Esophagus squamous epithelium (tissue), 5 donors: Measurements from ENCODE around the gene DET1. TPM values are rescaled to one million over a fixed set of nuclear protein-coding genes. Genes with fewer than 3 reads are reported as not detected.

Experiments used
- DNase-seq: peaks from one replicate; lab custom pipeline; 2025; lab: John Stamatoyannopoulos, UW
- H3K27ac ChIP-seq, 4 donors: fragments of 200-600 bp; sonication (generic); one replicate each; pipeline ENCODE4 v1.5.1; 2016 to 2019; ENCODE audit warnings: mild to moderate bottlenecking in 1 of 4
- H3K27me3 ChIP-seq, 4 donors: fragments of 200-600 bp; sonication (generic); 1 replicate in 3 of 4; 2 replicates in 1 of 4; pipeline versions ENCODE4 v1.5.1 to v1.6.0; 2017 to 2021; ENCODE audit warnings: antibody characterized with exemption in 1 of 4
- H3K36me3 ChIP-seq, 3 donors: fragments of 200-600 bp; sonication (generic); one replicate each; pipeline ENCODE4 v1.5.1; 2016 to 2019
- H3K4me1 ChIP-seq, 3 donors: fragments of 200-600 bp; sonication (generic); one replicate each; pipeline ENCODE4 v1.5.1; 2017 to 2019
- H3K4me3 ChIP-seq, 4 donors: fragments of 200-600 bp; sonication (generic); 1 replicate in 3 of 4; 2 replicates in 1 of 4; pipeline ENCODE4 v1.5.1; 2016 to 2019; ENCODE audit warnings: mild to moderate bottlenecking in 2 of 4, moderate library complexity in 1 of 4
- H3K9me3 ChIP-seq, 3 donors: fragments of 200-600 bp; sonication (generic); one replicate each; pipeline ENCODE4 v1.5.1; 2016 to 2019
- POLR2A ChIP-seq, 4 donors: fragments of 450-650 bp; IDR thresholded peaks; one replicate each; pipeline ENCODE4 v1.6.1; 2017; ENCODE audit warnings: antibody characterized with exemption in 4 of 4, mild to moderate bottlenecking in 4 of 4, moderate library complexity in 3 of 4
- WGBS, 2 donors: methylation state at CpG; one replicate each; pipeline ENCODE4 v1.1.5; 2018; 5-methylcytosine and 5-hydroxymethylcytosine counted together
- intact Hi-C: fragments of 100-400 bp; cut with DNase I; formaldehyde crosslinking; loops from one replicate; pipeline ENCODE4 v1.15.0; 2022
- total RNA-seq, 4 donors: library from RNA; depleted of rRNA; stranded (reverse); fragments of >200 nt; gene quantifications; one replicate each; pipeline ENCODE4 v1.1.0, GENCODE V29; 2016
- TF ChIP-seq, protein P1 (sequence below), 6 experiments: fragments of 450-650 bp in 4 of 6; fragments of 200-600 bp in 2 of 6; sonication (generic) in 2 of 6; IDR thresholded peaks; one replicate each; pipeline ENCODE4 v1.5.1; 2016 to 2019; ENCODE audit warnings: antibody characterized with exemption in 6 of 6, mild to moderate bottlenecking in 4 of 6, moderate library complexity in 4 of 6
- donor health status: DM: yes; HTN: yes; CAD: no.

The DET1 gene
- total RNA-seq, 4 donors from 2014 or later = 1.8 to 4.2 (median 2.3) TPM

DNA sequence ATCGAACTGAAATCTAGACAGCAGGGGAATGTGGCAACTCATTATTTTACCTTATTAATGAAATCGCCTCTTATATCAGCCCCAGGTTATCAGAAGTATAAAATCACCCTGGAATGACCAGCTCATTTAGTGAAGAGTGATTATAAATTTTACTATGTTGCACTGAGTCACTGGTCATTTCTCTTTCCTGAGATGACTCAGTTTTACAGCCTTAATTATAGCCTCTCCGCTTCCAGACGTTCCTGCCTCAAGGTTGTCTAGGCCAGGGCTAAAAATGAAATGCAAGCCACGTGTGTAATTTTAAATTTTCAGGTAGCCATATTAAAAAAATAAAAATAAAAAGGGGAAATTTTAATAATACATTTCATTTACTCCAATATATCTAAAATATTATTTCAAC, 33.3 kb downstream of the DET1 start:
- intact Hi-C loops = no loop called here
- 82 to 96% methylated on average over 5 of the region's 5 CpGs for WGBS, 2 donors
- H3K36me3 ChIP-seq = peaks cover 0 to 64% (median 0%) of the 10 kb centered on the region in 3 donors

DNA sequence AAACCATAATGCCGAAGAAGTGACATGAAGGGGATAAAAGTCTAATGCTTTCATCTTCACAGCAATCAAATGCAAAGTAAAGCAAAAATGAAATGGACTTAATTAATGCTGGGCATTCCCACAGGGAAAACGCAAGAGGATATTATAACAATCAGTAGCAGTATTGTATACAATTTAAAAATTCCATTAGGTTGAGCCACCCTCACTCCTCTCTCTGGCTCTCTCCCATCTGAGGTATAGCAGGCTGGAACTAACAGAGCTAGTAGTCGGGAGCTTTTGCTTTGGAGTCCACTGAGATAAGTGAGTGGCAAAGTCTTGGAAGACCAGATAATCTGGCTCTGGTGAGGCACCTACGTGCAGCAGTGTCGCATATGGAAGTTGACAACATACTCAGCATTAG, 33.9 kb downstream of the DET1 start:
- 91 to 94% methylated on average over 5 of the region's 5 CpGs for WGBS, 2 donors
- no peak overlapping the region for H3K27ac ChIP-seq
- intact Hi-C loops = no loop called here

More for the DNA sequence above, 33.3 kb downstream of the DET1 start:
- no peaks in the 10 kb centered on the region for H3K27me3 ChIP-seq
- H3K4me3 ChIP-seq = no peak overlapping the region
- no peak overlapping the region for H3K27ac ChIP-seq
- TF ChIP-seq, protein P1, sequence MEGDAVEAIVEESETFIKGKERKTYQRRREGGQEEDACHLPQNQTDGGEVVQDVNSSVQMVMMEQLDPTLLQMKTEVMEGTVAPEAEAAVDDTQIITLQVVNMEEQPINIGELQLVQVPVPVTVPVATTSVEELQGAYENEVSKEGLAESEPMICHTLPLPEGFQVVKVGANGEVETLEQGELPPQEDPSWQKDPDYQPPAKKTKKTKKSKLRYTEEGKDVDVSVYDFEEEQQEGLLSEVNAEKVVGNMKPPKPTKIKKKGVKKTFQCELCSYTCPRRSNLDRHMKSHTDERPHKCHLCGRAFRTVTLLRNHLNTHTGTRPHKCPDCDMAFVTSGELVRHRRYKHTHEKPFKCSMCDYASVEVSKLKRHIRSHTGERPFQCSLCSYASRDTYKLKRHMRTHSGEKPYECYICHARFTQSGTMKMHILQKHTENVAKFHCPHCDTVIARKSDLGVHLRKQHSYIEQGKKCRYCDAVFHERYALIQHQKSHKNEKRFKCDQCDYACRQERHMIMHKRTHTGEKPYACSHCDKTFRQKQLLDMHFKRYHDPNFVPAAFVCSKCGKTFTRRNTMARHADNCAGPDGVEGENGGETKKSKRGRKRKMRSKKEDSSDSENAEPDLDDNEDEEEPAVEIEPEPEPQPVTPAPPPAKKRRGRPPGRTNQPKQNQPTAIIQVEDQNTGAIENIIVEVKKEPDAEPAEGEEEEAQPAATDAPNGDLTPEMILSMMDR (IDR thresholded peaks at IDR 0.05) = no peak
- no peak for TF ChIP-seq POLR2A (IDR thresholded peaks at IDR 0.05)
- no peak for DNase-seq
- no peaks in the 10 kb centered on the region for H3K9me3 ChIP-seq
- no peaks in the 10 kb centered on the region for H3K4me1 ChIP-seq

DNA sequence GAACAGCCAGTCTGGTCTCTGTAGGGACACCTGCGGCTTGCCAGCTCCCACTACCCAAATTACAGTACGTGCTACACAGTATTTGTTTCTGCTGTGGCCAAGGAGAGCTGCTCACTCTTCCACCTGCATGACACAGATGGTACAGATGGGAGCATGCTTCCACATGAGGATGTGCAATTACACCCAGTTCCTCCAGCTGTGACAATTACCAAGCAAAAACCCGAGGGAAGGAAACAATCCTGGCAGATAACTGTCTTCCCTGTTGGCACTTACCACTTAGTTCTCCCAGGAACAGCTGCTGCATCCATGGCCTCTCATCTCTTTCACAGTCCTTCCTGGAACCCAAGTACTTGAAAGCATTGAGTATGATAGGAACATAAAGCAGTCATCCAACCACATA, 34.4 kb downstream of the DET1 start:
- TF ChIP-seq, protein P1 (IDR thresholded peaks at IDR 0.05) = no peak
- no peak for TF ChIP-seq POLR2A (IDR thresholded peaks at IDR 0.05)
- H3K27me3 ChIP-seq = no peaks in the 10 kb centered on the region
- H3K9me3 ChIP-seq = no peaks in the 10 kb centered on the region
- 46 to 74% methylated on average over 1 to 3 of the region's 3 CpGs for WGBS, 2 donors
- no peak overlapping the region for H3K4me3 ChIP-seq
- H3K36me3 ChIP-seq = peaks cover 0 to 75% (median 0%) of the 10 kb centered on the region in 3 donors
- no peak overlapping the region for H3K27ac ChIP-seq
- no peaks in the 10 kb centered on the region for H3K4me1 ChIP-seq
- DNase-seq = no peak
- intact Hi-C loops = no loop called here

More for the DNA sequence above, 33.9 kb downstream of the DET1 start:
- Histone ChIP-seq H3K4me3 (no peak overlapping the region), H3K36me3 (peaks cover 0 to 70% (median 0%) of the 10 kb centered on the region in 3 donors), H3K4me1 (no peaks in the 10 kb centered on the region), H3K9me3 (no peaks in the 10 kb centered on the region), H3K27me3 (no peaks in the 10 kb centered on the region)
- TF ChIP-seq, protein P1 (IDR thresholded peaks at IDR 0.05) = no peak
- no peak for TF ChIP-seq POLR2A (IDR thresholded peaks at IDR 0.05)
- no peak for DNase-seq

DNA sequence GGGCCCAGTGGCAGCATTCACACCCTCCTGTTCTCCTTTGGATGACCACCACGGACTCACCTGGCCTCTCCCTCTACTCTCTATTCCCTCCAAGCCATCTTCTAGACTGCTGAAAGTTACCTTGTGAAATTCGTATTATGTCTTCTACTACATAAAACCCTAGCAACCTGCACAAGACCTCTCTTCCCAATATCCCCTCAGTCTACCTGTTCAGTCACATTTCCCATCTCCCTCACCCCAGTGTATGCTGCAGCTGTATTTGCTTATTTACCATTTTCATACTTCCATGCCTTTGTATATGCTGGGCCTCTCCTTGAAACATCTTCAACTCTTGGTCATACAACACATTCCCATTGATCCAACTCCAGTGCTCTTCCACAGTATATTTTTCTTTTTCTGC, 35.3 kb downstream of the DET1 start:
- no peaks in the 10 kb centered on the region for H3K27me3 ChIP-seq
- WGBS, 2 donors = 88 to 91% methylated on average over 2 of the region's 2 CpGs
- no peak overlapping the region for H3K4me3 ChIP-seq
- DNase-seq = no peak
- TF ChIP-seq, protein P1 (IDR thresholded peaks at IDR 0.05) = no peak
- no peak for TF ChIP-seq POLR2A (IDR thresholded peaks at IDR 0.05)
- peaks cover 0 to 71% (median 0%) of the 10 kb centered on the region in 3 donors for H3K36me3 ChIP-seq
- no peaks in the 10 kb centered on the region for H3K9me3 ChIP-seq
- no peaks in the 10 kb centered on the region for H3K4me1 ChIP-seq
- intact Hi-C loops = no loop called here
- no peak overlapping the region for H3K27ac ChIP-seq

DNA sequence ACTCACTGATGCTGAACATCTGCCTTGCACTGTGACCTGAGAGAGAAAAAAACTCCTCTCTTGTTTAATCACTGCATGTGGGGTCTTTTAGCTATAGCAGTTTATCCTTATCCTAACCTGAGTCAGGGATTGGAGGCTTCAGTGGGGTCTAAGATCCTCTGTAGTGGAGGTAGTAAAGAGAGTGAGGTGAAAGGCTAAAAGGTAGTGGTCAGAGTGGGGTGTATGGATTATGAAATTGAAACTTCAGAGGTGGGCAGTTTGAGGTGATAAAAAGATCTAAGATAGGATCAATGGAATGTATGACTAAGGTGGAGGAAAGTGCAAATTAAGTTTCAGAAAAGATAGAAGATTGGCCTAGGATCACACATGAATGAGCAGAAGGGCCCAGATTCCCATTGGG, 36.5 kb downstream of the DET1 start:
- Histone ChIP-seq H3K27me3 (no peaks in the 10 kb centered on the region), H3K36me3 (peaks cover 0 to 71% (median 0%) of the 10 kb centered on the region in 3 donors), H3K9me3 (no peaks in the 10 kb centered on the region), H3K27ac (no peak overlapping the region), H3K4me1 (no peaks in the 10 kb centered on the region), H3K4me3 (no peak overlapping the region)
- TF ChIP-seq, protein P1 (IDR thresholded peaks at IDR 0.05) = no peak
- TF ChIP-seq POLR2A (IDR thresholded peaks at IDR 0.05) = no peak
- intact Hi-C loops = no loop called here
- no peak for DNase-seq
